ENCODE data around the gene CRYBA2. TPM values are rescaled to one million over a fixed set of nuclear protein-coding genes. Genes with fewer than 3 reads are reported as not detected.

The CRYBA2 gene
- total RNA-seq, 1 experiment from 2014 or later, result not detected

- CTCF ChIA-PET, result no interaction called here
- no peak overlapping the region for H3K4me2 ChIP-seq (ENCODE audit: low read length)
- no peak overlapping the region for H2AFZ ChIP-seq (ENCODE audit: low read depth, low read length, poor library complexity, severe bottlenecking)
- no peak overlapping the region for H3K4me3 ChIP-seq (replicated peaks in 1 of 2; ENCODE audit: low read depth in 1 of 2, low read length in 2 of 2)
- BruUV-seq (replicated peaks), result no TSS peak
- DNase-seq (ENCODE audit: low read depth, low spot score), result no peak
- no peaks in the 10 kb centered on the region for H3K9me2 ChIP-seq (ENCODE audit: insufficient read depth)
- TF ChIP-seq ZBTB33 (IDR thresholded peaks at IDR 0.05; ENCODE audit: extremely low read depth, insufficient replicate concordance, low read length) (no peak), YY1 (IDR thresholded peaks at IDR 0.05; ENCODE audit: extremely low read depth, insufficient replicate concordance, low read depth, low read length) (no peak), ELF1 (IDR thresholded peaks at IDR 0.05; ENCODE audit: borderline replicate concordance, low read depth) (no peak), JUND (IDR thresholded peaks at IDR 0.05) (no peak), SRF (IDR thresholded peaks at IDR 0.05; ENCODE audit: low read depth) (no peak), CEBPB (IDR thresholded peaks at IDR 0.05; ENCODE audit: low read depth) (no peak), FOSL1 (IDR thresholded peaks at IDR 0.05; ENCODE audit: low read depth) (no peak), EZH2phosphoT487 (IDR thresholded peaks at IDR 0.05; ENCODE audit: borderline replicate concordance) (no peak), TCF7L2 (IDR thresholded peaks at IDR 0.05; ENCODE audit: borderline replicate concordance, extremely low read depth, insufficient read depth, insufficient read length) (no peak), SIN3A (IDR thresholded peaks at IDR 0.05; ENCODE audit: low read depth) (no peak), EZH2 (IDR thresholded peaks at IDR 0.05) (no peak), RAD21 (IDR thresholded peaks at IDR 0.05; ENCODE audit: low read depth) (no peak), SP1 (IDR thresholded peaks at IDR 0.05; ENCODE audit: low read depth) (no peak), POLR2AphosphoS5 (IDR thresholded peaks at IDR 0.05; ENCODE audit: low read depth, low read length) (no peak), CBX3 (IDR thresholded peaks at IDR 0.05; ENCODE audit: low read depth) (no peak), EGR1 (IDR thresholded peaks at IDR 0.05; ENCODE audit: low read depth) (no peak), POLR2A (IDR thresholded peaks at IDR 0.05; ENCODE audit: borderline replicate concordance, extremely low read depth, insufficient read depth, insufficient read length) (no peak)
- TF ChIP-seq, protein P1, sequence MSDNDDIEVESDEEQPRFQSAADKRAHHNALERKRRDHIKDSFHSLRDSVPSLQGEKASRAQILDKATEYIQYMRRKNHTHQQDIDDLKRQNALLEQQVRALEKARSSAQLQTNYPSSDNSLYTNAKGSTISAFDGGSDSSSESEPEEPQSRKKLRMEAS (IDR thresholded peaks at IDR 0.05), result no peak
- TF ChIP-seq, protein P2, sequence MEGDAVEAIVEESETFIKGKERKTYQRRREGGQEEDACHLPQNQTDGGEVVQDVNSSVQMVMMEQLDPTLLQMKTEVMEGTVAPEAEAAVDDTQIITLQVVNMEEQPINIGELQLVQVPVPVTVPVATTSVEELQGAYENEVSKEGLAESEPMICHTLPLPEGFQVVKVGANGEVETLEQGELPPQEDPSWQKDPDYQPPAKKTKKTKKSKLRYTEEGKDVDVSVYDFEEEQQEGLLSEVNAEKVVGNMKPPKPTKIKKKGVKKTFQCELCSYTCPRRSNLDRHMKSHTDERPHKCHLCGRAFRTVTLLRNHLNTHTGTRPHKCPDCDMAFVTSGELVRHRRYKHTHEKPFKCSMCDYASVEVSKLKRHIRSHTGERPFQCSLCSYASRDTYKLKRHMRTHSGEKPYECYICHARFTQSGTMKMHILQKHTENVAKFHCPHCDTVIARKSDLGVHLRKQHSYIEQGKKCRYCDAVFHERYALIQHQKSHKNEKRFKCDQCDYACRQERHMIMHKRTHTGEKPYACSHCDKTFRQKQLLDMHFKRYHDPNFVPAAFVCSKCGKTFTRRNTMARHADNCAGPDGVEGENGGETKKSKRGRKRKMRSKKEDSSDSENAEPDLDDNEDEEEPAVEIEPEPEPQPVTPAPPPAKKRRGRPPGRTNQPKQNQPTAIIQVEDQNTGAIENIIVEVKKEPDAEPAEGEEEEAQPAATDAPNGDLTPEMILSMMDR (IDR thresholded peaks at IDR 0.05 in 2 of 3, conservative IDR thresholded peaks at IDR 0.05 in 1 of 3; ENCODE audit: borderline replicate concordance in 1 of 3, insufficient read depth in 1 of 3, low read depth in 2 of 3, low read length in 2 of 3), result no peak
- TF ChIP-seq, protein P3, sequence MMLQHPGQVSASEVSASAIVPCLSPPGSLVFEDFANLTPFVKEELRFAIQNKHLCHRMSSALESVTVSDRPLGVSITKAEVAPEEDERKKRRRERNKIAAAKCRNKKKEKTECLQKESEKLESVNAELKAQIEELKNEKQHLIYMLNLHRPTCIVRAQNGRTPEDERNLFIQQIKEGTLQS (IDR thresholded peaks at IDR 0.05), result no peak
- POLR2A ChIA-PET, result no interaction called here
- H3K27ac ChIP-seq (ENCODE audit: low read depth, low read length), result no peak overlapping the region
- intact Hi-C loops (cut with micrococcal nuclease), result no loop called here
- H3K4me1 ChIP-seq (ENCODE audit: control insufficient read depth in 1 of 2, insufficient read depth in 2 of 2, low read length in 2 of 2), result peaks cover 0 to 12% of the 10 kb centered on the region in 2 experiments; a peak in 3 of 4 replicates
- RAD21 ChIA-PET (ENCODE audit: low non-redundant PET in 1 of 2, low total read pairs in 2 of 2, uncharacterized antibody in 2 of 2, unreplicated experiment in 2 of 2), result no interaction called here
- H3K9ac ChIP-seq (ENCODE audit: low read length), result no peak overlapping the region
- no peaks in the 10 kb centered on the region for H3K27me3 ChIP-seq (ENCODE audit: insufficient read depth, low read length)
- H3K9me3 ChIP-seq (ENCODE audit: control insufficient read depth in 1 of 2, insufficient read depth in 1 of 2, low read depth in 1 of 2, low read length in 2 of 2), result no peaks in the 10 kb centered on the region
- no peaks in the 10 kb centered on the region for H3K79me2 ChIP-seq (ENCODE audit: insufficient read depth, low read length)
- no peaks in the 10 kb centered on the region for H3K36me3 ChIP-seq (ENCODE audit: control insufficient read depth in 1 of 2, insufficient read depth in 2 of 2, low read length in 2 of 2)
- no peaks in the 10 kb centered on the region for H4K20me1 ChIP-seq (ENCODE audit: insufficient read depth)
- ATAC-seq, result no peak
Observed at GRCh38 chr2:218992703-218993344, 398 bp downstream of the CRYBA2 start.

Measured in HCT116 (cell line).